Effector memory CD4-positive, alpha-beta T cell (primary cell): ENCODE measurements around the gene SORL1.

Source experiments
- DNase-seq, 3 donors: peaks; one replicate each; pipeline ENCODE4 v3.0.0-alpha.2; 2020
- H3K27ac ChIP-seq: 2 replicates; pipeline ENCODE4 v1.7.0; 2013; ENCODE audit warnings: mild to moderate bottlenecking, low read length, moderate library complexity; ENCODE audit not compliant: insufficient read depth, poor library complexity, severe bottlenecking
- H3K27me3 ChIP-seq: replicated peaks from 2 replicates; pipeline ENCODE4 v1.7.0; 2013; ENCODE audit warnings: mild to moderate bottlenecking, low read length; ENCODE audit not compliant: insufficient read depth, control insufficient read depth, poor library complexity, severe bottlenecking
- H3K36me3 ChIP-seq: 2 replicates; pipeline ENCODE4 v1.7.0; 2013; ENCODE audit warnings: mild to moderate bottlenecking, low read length, moderate library complexity; ENCODE audit not compliant: control insufficient read depth, insufficient read depth
- H3K4me1 ChIP-seq: 2 replicates; pipeline ENCODE4 v1.7.0; 2013; ENCODE audit warnings: low read length, mild to moderate bottlenecking; ENCODE audit not compliant: control insufficient read depth, insufficient read depth, poor library complexity, severe bottlenecking
- H3K4me3 ChIP-seq: 2 replicates; pipeline ENCODE4 v1.7.0; 2013; ENCODE audit warnings: low read length, low read depth, mild to moderate bottlenecking; ENCODE audit not compliant: insufficient read depth, poor library complexity, severe bottlenecking
- H3K9me3 ChIP-seq: 2 replicates; pipeline ENCODE4 v1.7.0; 2013; ENCODE audit warnings: mild to moderate bottlenecking, low read length, moderate library complexity; ENCODE audit not compliant: control insufficient read depth

Gene SORL1

DNA sequence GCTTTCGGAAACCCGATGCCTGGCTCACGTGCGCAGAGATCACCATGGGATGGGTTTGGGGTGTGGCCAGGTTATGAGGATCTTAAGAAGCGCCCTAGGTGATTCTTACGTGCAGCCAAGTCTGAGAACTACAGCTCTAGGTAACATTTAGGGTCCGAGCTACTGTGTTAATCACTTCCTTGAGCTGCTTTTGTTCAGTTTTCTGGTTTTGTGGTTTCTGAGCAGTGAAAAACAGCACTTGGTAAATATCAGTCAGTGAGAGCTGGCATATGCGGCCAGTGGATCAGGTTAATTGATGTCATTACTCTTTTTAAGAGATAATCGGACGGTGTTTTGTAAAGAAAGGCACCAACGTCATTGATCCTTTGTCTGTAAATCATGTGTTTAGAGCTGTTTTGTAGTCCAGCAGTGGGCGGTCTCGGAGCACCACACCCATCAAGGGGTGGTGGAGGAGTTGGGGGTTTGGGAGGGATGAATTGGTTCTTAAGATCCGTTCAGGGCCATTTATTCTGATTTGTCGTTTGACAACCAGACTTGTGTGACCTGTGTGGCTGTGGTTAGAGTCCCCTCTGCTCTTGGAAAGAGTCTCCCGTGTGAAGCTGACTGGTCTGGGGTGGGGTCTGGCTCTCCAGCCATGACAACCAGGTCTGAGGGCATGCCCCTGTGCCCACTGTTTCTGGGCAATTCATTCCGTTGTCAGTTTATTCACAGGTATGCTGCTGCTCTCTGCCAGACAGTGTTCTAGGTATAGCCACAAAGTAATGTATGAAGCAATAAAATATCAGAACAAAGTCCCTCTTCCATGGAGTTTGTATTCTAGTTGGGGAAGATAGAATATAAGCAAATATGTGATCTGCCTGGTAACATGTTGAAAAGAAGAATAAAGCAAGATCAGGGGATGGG, 62.6 kb downstream of the SORL1 start:
- Histone ChIP-seq H3K27ac (no peak overlapping the region), H3K9me3 (no peaks in the 10 kb centered on the region), H3K27me3 (no peaks in the 10 kb centered on the region), H3K4me1 (no peaks in the 10 kb centered on the region), H3K4me3 (no peak overlapping the region), H3K36me3 (peaks cover 81% of the 10 kb centered on the region)
- DNase-seq = no peak

DNA sequence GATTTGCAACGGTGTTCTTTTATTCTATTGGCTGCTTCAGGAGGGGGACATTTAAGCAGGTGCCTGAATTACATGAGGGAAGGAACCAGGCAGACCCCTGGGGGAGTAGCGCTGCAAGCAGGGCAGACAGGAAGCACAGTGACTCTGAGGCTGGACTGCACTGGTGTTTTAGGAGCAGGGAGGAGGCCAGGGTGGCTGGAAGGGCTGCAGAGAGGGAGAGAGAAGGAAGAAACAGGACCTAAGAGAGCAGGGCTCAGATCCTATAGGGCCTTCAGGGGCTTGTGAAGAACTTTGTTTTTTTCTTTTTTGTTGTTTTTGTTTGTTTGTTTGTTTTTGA, 63.2 kb downstream of the SORL1 start:
- Histone ChIP-seq H3K36me3 (peaks cover 83% of the 10 kb centered on the region), H3K4me3 (no peak overlapping the region), H3K27me3 (no peaks in the 10 kb centered on the region), H3K27ac (no peak overlapping the region), H3K9me3 (no peaks in the 10 kb centered on the region), H3K4me1 (no peaks in the 10 kb centered on the region)
- no peak for DNase-seq

DNA sequence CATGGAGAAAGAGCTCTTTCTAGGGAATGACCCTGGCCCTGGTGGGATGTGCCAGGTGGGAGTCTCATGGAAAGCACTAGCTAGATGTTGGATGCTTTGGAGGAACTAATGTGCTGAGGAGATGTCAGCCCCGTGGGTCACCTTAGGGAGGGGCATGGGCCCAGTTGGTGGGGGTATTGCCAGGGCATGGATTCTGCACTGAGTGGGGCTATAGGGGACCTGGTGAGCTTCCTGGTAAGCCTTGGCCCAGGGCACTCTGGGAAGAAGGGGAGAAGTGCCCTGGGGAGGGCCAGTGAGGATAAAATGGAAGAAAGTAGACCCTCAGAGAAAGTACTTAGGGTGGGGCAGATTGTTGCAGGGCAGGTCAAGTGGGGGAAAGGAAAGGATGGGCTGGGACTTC, 65.9 kb downstream of the SORL1 start:
- no peak for DNase-seq
- peaks cover 84% of the 10 kb centered on the region for H3K36me3 ChIP-seq
- no peak overlapping the region for H3K4me3 ChIP-seq
- H3K27me3 ChIP-seq = no peaks in the 10 kb centered on the region
- H3K4me1 ChIP-seq = no peaks in the 10 kb centered on the region
- H3K27ac ChIP-seq = no peak overlapping the region
- H3K9me3 ChIP-seq = no peaks in the 10 kb centered on the region

DNA sequence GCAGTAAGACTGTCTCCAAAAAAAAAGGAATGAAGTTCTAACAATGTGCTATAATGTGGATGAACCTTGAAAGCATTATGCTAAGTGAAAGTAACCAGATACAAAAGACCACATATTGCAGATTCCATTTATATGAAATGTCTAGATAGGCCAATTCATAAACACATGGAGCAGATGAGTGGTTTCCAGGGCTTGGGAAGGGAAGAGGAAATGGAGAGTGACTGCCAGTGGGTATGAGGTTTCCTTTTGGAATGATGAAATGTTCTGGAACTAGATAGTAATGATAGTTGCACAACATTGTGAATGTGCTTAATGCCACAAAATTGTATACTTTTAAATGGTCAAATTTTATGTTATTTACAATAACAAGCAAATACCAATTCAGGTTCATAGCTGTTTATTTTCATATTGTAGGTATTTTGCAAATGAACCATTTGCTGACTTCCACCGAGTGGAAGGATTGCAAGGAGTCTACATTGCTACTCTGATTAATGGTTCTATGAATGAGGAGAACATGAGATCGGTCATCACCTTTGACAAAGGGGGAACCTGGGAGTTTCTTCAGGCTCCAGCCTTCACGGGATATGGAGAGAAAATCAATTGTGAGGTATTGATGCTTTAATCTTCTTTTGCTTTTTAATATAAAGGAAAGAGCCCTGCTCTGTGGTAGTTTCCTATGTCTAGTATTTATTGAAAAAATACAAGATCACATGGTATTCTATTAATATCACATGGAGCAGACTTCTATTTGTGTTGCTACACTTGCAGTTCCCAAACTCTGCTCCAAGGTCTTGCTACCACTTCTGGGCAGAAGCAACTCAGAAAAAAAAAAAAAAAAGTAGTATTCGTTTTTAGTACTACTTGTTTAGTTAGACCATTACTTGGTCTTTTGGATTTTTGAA, 68.4 kb downstream of the SORL1 start:
- DNase-seq = no peak
- no peak overlapping the region for H3K27ac ChIP-seq
- H3K27me3 ChIP-seq = no peaks in the 10 kb centered on the region
- H3K9me3 ChIP-seq = no peaks in the 10 kb centered on the region
- no peak overlapping the region for H3K4me3 ChIP-seq
- H3K4me1 ChIP-seq = no peaks in the 10 kb centered on the region
- H3K36me3 ChIP-seq = peaks cover 81% of the 10 kb centered on the region

DNA sequence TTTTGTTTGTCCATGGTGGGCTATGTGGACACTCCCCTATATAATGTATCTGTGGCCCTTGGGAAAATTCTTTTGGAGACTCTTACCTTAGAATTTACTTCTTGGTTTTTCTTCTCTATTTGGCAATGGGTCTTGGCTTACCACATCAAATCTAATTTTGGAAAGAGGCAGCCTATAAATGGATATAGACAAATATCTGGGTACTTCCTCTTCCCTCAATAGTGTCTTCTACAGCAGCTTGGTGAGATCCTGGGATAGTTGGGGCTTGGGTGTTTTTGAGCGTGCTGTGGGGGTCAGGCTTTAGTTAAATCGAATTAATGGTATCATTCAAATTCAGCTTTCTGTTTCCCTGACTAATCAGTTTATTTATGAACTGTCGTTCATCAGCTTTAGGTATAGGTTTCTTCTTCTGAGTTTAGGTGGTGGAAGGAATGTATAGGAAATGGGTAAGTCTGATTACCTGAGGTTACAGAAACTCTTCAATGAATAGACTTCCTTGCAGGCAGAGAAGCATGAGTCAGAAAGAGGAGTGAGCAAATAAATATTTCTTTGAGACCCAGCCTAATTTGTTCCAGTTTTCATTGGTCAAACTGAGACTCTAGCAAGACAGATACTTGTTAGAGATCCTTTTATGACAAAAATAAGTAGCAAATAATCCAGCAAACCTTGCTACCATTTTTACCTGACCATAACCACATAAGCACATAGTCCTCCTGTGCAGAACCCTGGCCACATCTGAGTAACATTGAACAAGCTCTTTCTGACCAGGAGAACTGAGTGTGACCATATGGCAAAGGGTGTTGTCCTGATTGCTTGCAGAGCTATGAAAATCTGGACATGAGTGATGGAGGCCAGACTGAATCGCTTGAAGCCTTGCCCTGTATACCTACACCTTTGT, 69.3 kb downstream of the SORL1 start:
- Histone ChIP-seq H3K36me3 (peaks cover 75% of the 10 kb centered on the region), H3K27me3 (no peaks in the 10 kb centered on the region), H3K27ac (no peak overlapping the region), H3K9me3 (no peaks in the 10 kb centered on the region), H3K4me3 (no peak overlapping the region), H3K4me1 (no peaks in the 10 kb centered on the region)
- DNase-seq = no peak

DNA sequence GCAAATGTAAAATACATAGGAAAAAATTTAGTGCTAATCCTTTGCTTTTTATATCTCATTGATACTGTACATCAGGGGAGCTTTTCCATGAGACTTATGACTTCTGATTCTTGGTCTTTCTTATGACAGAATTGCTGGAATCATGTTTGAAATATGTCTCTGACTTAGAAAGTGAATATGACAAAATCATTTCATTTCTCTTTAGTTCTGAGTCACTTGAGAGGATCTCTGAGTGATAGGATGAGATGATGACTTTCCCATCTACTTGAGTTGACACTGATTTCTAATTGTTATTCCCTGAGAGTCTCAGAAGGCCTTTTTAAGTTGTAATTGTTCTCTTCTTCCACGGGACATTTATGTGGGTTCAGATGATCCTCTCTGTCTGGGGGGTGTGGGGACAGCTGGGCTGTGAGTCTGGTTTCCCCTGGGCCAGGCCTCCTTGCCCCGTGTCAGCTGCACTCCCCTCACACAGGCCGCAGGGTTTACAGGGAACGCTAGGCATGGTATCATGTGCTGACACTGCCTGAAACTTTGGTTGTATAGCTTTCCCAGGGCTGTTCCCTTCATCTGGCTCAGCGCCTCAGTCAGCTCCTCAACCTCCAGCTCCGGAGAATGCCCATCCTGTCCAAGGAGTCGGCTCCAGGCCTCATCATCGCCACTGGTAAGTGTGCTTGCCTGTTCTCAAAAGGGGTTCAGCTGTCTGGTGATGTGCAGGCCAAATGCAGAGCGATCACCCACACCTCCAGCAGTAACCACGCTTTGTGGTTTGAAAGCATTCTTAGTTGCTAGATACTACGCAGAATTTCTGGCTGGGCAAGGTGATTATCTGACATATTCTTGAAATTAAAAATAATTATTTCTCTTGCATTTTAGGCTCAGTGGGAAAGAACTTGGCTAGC, 70.2 kb downstream of the SORL1 start:
- Histone ChIP-seq H3K27me3 (no peaks in the 10 kb centered on the region), H3K36me3 (peaks cover 75% of the 10 kb centered on the region), H3K4me1 (no peaks in the 10 kb centered on the region), H3K4me3 (no peak overlapping the region), H3K27ac (no peak overlapping the region), H3K9me3 (no peaks in the 10 kb centered on the region)
- no peak for DNase-seq

DNA sequence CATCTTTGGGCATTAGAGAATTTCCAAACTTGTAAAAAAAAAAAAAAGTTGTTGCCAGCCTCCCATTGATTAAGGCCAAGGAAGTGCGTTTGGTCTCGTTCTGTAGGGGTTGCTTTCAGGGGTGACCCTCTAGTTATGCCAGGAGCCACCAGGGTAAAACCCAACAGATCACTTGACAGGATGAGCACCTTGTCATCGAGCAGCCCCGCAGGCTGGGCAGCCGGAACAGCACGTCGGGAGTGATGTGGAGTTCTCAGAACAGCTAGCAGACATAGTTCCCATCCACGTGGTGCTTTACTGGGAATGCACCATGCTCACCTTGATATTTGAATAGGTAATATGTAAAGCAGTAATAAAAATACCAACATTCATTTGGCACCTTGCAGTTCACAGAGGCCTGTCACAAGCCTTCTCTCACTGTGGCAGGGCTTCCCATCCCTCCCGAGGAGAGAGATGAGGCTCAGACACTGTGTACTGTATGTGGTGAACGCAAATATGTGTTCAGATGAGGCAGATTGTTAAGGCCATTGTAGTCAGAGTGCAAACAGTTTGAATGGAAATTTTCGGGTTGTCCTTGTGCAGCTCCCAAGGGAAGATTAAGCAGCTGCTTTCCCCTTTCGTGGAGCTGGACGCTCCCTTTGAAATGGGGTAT, 71.6 kb downstream of the SORL1 start:
- H3K27me3 ChIP-seq = no peaks in the 10 kb centered on the region
- H3K4me3 ChIP-seq = no peak overlapping the region
- no peaks in the 10 kb centered on the region for H3K9me3 ChIP-seq
- H3K27ac ChIP-seq = no peak overlapping the region
- H3K4me1 ChIP-seq = no peaks in the 10 kb centered on the region
- DNase-seq = no peak
- H3K36me3 ChIP-seq = peaks cover 69% of the 10 kb centered on the region

DNA sequence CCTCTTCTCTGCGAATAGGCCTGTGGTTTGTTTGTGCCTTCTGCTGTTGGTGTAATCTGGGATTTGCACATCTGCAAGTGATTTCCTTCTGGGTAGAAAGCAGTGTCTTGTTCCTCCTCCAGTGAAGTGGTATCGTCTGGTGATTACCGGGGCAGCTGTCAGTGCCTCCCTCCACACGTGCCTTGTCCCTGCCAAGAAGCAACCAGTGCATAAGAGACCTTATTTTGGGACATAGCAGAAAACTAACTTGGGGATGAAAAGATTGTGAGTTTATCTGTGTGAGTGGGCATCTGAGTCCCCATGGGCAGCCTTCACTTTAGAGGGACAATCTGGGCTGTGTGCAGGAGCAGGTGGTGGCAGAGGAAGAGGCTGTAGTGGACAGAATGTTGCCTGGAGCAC, 72.1 kb downstream of the SORL1 start:
- Histone ChIP-seq H3K36me3 (peaks cover 72% of the 10 kb centered on the region), H3K27ac (no peak overlapping the region), H3K4me3 (no peak overlapping the region), H3K9me3 (peaks cover under 1% of the 10 kb centered on the region), H3K4me1 (no peaks in the 10 kb centered on the region), H3K27me3 (no peaks in the 10 kb centered on the region)
- no peak for DNase-seq
